H7 (cell line): ENCODE results near the gene SLC7A5. TPM values are rescaled to one million over a fixed set of nuclear protein-coding genes. Genes with fewer than 3 reads are reported as not detected.

Source experiments
- DNase-seq: peaks from one replicate; pipeline ENCODE4 v3.0.0; 2012
- H3K27me3 ChIP-seq: 2 replicates; pipeline ENCODE4 v1.6.0; 2011; ENCODE audit warnings: mild to moderate bottlenecking, low read length; ENCODE audit not compliant: control insufficient read depth, insufficient read depth
- H3K36me3 ChIP-seq: replicated peaks from 2 replicates; pipeline ENCODE4 v1.5.1; 2011; ENCODE audit warnings: low read length; ENCODE audit not compliant: control insufficient read depth, insufficient read depth
- H3K4me3 ChIP-seq: 2 replicates; pipeline ENCODE4 v1.5.1; 2011; ENCODE audit warnings: low read depth, mild to moderate bottlenecking, control low read depth, low read length, moderate library complexity; ENCODE audit not compliant: insufficient read depth
- total RNA-seq: library from RNA; depleted of rRNA; stranded (reverse); fragments of >200 nt; shearing (Covaris generic); gene quantifications from 2 replicates; pipeline ENCODE4 v1.2.3, GENCODE V29; 2014

Gene SLC7A5
- total RNA-seq, 1 experiment from 2014 or later: 188 TPM

GRCh38 chr16:87839542-87840270 is 29.6 kb downstream of the SLC7A5 start:
- Histone ChIP-seq H3K27me3 (no peaks in the 10 kb centered on the region), H3K36me3 (peaks cover 39% of the 10 kb centered on the region), H3K4me3 (no peak overlapping the region)
- no peak for DNase-seq

- H3K36me3 ChIP-seq: peaks cover 43% of the 10 kb centered on the region
- DNase-seq: no peak
- H3K4me3 ChIP-seq: no peak overlapping the region
- H3K27me3 ChIP-seq: no peaks in the 10 kb centered on the region
Measured at GRCh38 chr16:87838643-87839541, 30.4 kb downstream of the SLC7A5 start.

GRCh38 chr16:87837627-87838289 is 31.5 kb downstream of the SLC7A5 start:
- peaks cover 47% of the 10 kb centered on the region for H3K36me3 ChIP-seq
- no peak for DNase-seq
- H3K27me3 ChIP-seq: no peaks in the 10 kb centered on the region
- no peak overlapping the region for H3K4me3 ChIP-seq

GRCh38 chr16:87836844-87837581 is 32.3 kb downstream of the SLC7A5 start:
- no peaks in the 10 kb centered on the region for H3K27me3 ChIP-seq
- DNase-seq: no peak
- H3K36me3 ChIP-seq: peaks cover 52% of the 10 kb centered on the region
- H3K4me3 ChIP-seq: no peak overlapping the region

- Histone ChIP-seq H3K4me3 (no peak overlapping the region), H3K36me3 (peaks cover 49% of the 10 kb centered on the region), H3K27me3 (no peaks in the 10 kb centered on the region)
- DNase-seq: no peak
Measured at GRCh38 chr16:87836346-87836843, 32.9 kb downstream of the SLC7A5 start.

- peaks cover 47% of the 10 kb centered on the region for H3K36me3 ChIP-seq
- no peak overlapping the region for H3K4me3 ChIP-seq
- DNase-seq: no peak
Measured at GRCh38 chr16:87835882-87836331, 33.4 kb downstream of the SLC7A5 start.

GRCh38 chr16:87834668-87835473 is 34.4 kb downstream of the SLC7A5 start:
- H3K4me3 ChIP-seq: no peak overlapping the region
- no peak for DNase-seq
- peaks cover 44% of the 10 kb centered on the region for H3K36me3 ChIP-seq
- H3K27me3 ChIP-seq: no peaks in the 10 kb centered on the region

More at GRCh38 chr16:87835882-87836331, 33.4 kb downstream of the SLC7A5 start:
- no peaks in the 10 kb centered on the region for H3K27me3 ChIP-seq

GRCh38 chr16:87834005-87834667 is 35.2 kb downstream of the SLC7A5 start:
- H3K4me3 ChIP-seq: no peak overlapping the region

GRCh38 chr16:87833548-87833947 is 35.8 kb downstream of the SLC7A5 start:
- no peak for DNase-seq
- no peak overlapping the region for H3K4me3 ChIP-seq
- no peaks in the 10 kb centered on the region for H3K27me3 ChIP-seq
- peaks cover 36% of the 10 kb centered on the region for H3K36me3 ChIP-seq

More at GRCh38 chr16:87834005-87834667, 35.2 kb downstream of the SLC7A5 start:
- H3K36me3 ChIP-seq: peaks cover 39% of the 10 kb centered on the region
- no peaks in the 10 kb centered on the region for H3K27me3 ChIP-seq
- no peak for DNase-seq

GRCh38 chr16:87832741-87833502 is 36.4 kb downstream of the SLC7A5 start:
- H3K36me3 ChIP-seq: peaks cover 34% of the 10 kb centered on the region

GRCh38 chr16:87832137-87832527 is 37.2 kb downstream of the SLC7A5 start:
- Histone ChIP-seq H3K27me3 (no peaks in the 10 kb centered on the region), H3K36me3 (peaks cover 27% of the 10 kb centered on the region), H3K4me3 (no peak overlapping the region)
- no peak for DNase-seq

More at GRCh38 chr16:87832741-87833502, 36.4 kb downstream of the SLC7A5 start:
- no peak for DNase-seq
- H3K27me3 ChIP-seq: no peaks in the 10 kb centered on the region
- H3K4me3 ChIP-seq: no peak overlapping the region

- H3K27me3 ChIP-seq: no peaks in the 10 kb centered on the region
- H3K4me3 ChIP-seq: no peak overlapping the region
- peaks cover 23% of the 10 kb centered on the region for H3K36me3 ChIP-seq
- no peak for DNase-seq
Measured at GRCh38 chr16:87831421-87832136, 37.7 kb downstream of the SLC7A5 start.
